Measurements from ENCODE around the gene BSG. TPM values are rescaled to one million over a fixed set of nuclear protein-coding genes. Genes with fewer than 3 reads are reported as not detected.
A peak's percentile ranks its signal among the peaks of the same experiment; 100 is the strongest.
"Not testable (repeated sequence)": the region's sequence is repeated elsewhere in the genome, so short reads cannot be mapped to it uniquely, and the experiment has no call there.

BSG gene
- total RNA-seq, 8 experiments from 2014 or later: 219 to 1,638 (median 407) TPM

DNA sequence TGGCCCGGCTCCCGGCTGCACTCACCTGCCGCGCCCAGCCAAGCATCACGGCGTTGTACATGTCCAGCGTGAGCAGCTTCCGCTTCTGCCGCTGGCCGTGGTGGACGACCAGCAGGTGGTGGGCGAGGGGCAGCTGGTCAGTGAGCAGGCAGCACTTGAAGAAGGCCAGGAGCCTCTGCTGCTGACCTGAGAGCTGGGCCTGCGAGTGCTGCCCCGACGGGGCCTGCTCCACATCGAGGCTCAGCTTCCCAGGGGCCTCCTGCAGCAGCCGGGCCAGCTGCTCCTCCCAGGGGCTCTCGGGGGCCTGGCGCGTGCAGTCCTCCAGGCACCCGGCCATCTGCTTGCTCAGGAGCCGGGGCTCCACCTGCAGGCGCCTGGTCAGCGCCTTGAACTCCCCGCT lies 57.1 kb downstream of the BSG start:
- H3K27ac ChIP-seq; H3K4me1 ChIP-seq (replicated peaks in 1 of 2); in situ Hi-C loops (cut with MboI; ENCODE audit: low pct_unique_long_range_greater_than_20kb in 2 of 9, low sequenced_read_pairs in 9 of 9, unreplicated experiment in 9 of 9); H3K4me3 ChIP-seq: not testable (repeated sequence)
- WGBS, 10 experiments: 80 to 95% (median 88%) methylated on average over 2 to 7 of the region's 25 CpGs; no CpG with 5 or more reads in 6 of the 10 experiments
- peak in 1 of 8 experiments; percentile 6 for ATAC-seq (replicated peaks in 6 of 8)

- Histone ChIP-seq H3K27ac (no peak overlapping the region), H3K4me3 (no peak overlapping the region), H3K4me1 (replicated peaks in 1 of 2) (peaks cover 4 to 7% of the 10 kb centered on the region in 2 donors)
- in situ Hi-C loops (cut with MboI; ENCODE audit: low pct_unique_long_range_greater_than_20kb in 2 of 9, low sequenced_read_pairs in 9 of 9, unreplicated experiment in 9 of 9): no loop called here
- no peak for ATAC-seq (replicated peaks in 6 of 8)
- WGBS, 10 experiments: 89 to 100% (median 90%) methylated on average over 1 to 5 of the region's 30 CpGs; no CpG with 5 or more reads in 7 of the 10 experiments
These were observed 57.7 kb downstream of the BSG start for GRCh38 chr19:629961-630714.

- H3K4me1 ChIP-seq (replicated peaks in 1 of 2): peaks cover 4 to 7% of the 10 kb centered on the region in 2 donors
- peak overlapping the region in 1 of 2 donors; percentile 55 for H3K27ac ChIP-seq
- in situ Hi-C loops (cut with MboI; ENCODE audit: low pct_unique_long_range_greater_than_20kb in 2 of 9, low sequenced_read_pairs in 9 of 9, unreplicated experiment in 9 of 9): no loop called here
- 0 to 20% methylated on average over 1 to 2 of the region's 35 CpGs; no CpG with 5 or more reads in 8 of the 10 experiments for WGBS, 10 experiments
- H3K4me3 ChIP-seq: peak overlapping the region; percentile 58 to 84 (median 74)
- peak; percentile 5 to 70 (median 20) for ATAC-seq (replicated peaks in 6 of 8)
These were observed 60.2 kb downstream of the BSG start for GRCh38 chr19:632579-633067.

Other genes with a start within 250 kb of the BSG start
- 10 to 100 TPM in 6 of 8 experiments, 1 to 10 TPM in 2; 6.1 to 25.0 (median 15.8) TPM for gene MIER2, start 227.8 kb upstream of the BSG start, total RNA-seq
- gene C2CD4C, start 163.4 kb upstream of the BSG start, total RNA-seq: 1 to 10 TPM in 6 of 8 experiments, under 1 TPM in 2; 0.15 to 6.4 (median 4.5) TPM
- gene SHC2, start 111.6 kb upstream of the BSG start, total RNA-seq: 10 to 100 TPM in 7 of 8 experiments, 1 to 10 TPM in 1; 4.6 to 57.6 (median 33.0) TPM
- 1 to 10 TPM in 1 of 8 experiments, under 1 TPM in 7; 0.27 to 1.3 (median 0.57) TPM for gene MADCAM1, start 76.1 kb upstream of the BSG start, total RNA-seq
- gene TPGS1, start 65.1 kb upstream of the BSG start, total RNA-seq: 10 to 100 TPM in 2 of 8 experiments, 1 to 10 TPM in 6; 5.2 to 15.1 (median 8.2) TPM
- 100 to 1,000 TPM in 1 of 8 experiments, 10 to 100 TPM in 7; 40.0 to 116 (median 71.6) TPM for gene CDC34, start 40.8 kb upstream of the BSG start, total RNA-seq
- gene GZMM, start 28.5 kb upstream of the BSG start, total RNA-seq: under 1 TPM in 5 of 8 experiments, not detected in 3; 0.29 to 0.50 (median 0.33) TPM
- 1 to 10 TPM in 5 of 8 experiments, under 1 TPM in 3; 0.31 to 8.1 (median 1.9) TPM for gene HCN2, start 17.3 kb downstream of the BSG start, total RNA-seq
- 10 to 100 TPM; 18.3 to 56.9 (median 33.5) TPM for gene POLRMT, start 60.9 kb downstream of the BSG start, total RNA-seq
- gene FGF22, start 67.3 kb downstream of the BSG start, total RNA-seq: 1 to 10 TPM in 2 of 8 experiments, under 1 TPM in 6; 0.11 to 2.3 (median 0.51) TPM
- 10 to 100 TPM in 7 of 8 experiments, 1 to 10 TPM in 1; 9.3 to 54.5 (median 22.7) TPM for gene RNF126, start 90.6 kb downstream of the BSG start, total RNA-seq
- gene FSTL3, start 103.8 kb downstream of the BSG start, total RNA-seq: 10 to 100 TPM in 3 of 8 experiments, 1 to 10 TPM in 5; 5.6 to 36.8 (median 8.6) TPM
- gene PRSS57, start 122.9 kb downstream of the BSG start, total RNA-seq: under 1 TPM in 4 of 8 experiments, not detected in 4; 0.11 to 0.90 (median 0.47) TPM
- 100 to 1,000 TPM in 2 of 8 experiments, 10 to 100 TPM in 5, 1 to 10 TPM in 1; 6.0 to 116 (median 70.4) TPM for gene PALM, start 136.3 kb downstream of the BSG start, total RNA-seq
- under 1 TPM; 0.13 to 0.61 (median 0.28) TPM for gene MISP, start 178.5 kb downstream of the BSG start, total RNA-seq
- 100 to 1,000 TPM in 4 of 8 experiments, 10 to 100 TPM in 4; 39.0 to 258 (median 109) TPM for gene PTBP1, start 224.9 kb downstream of the BSG start, total RNA-seq
- gene PLPPR3, start 249.4 kb downstream of the BSG start, total RNA-seq: 10 to 100 TPM in 5 of 8 experiments, under 1 TPM in 3; 0.22 to 68.1 (median 43.3) TPM

Data from motor neuron (in vitro differentiated cells).